ENCODE data around the gene MCM6.

MCM6 gene

DNA sequence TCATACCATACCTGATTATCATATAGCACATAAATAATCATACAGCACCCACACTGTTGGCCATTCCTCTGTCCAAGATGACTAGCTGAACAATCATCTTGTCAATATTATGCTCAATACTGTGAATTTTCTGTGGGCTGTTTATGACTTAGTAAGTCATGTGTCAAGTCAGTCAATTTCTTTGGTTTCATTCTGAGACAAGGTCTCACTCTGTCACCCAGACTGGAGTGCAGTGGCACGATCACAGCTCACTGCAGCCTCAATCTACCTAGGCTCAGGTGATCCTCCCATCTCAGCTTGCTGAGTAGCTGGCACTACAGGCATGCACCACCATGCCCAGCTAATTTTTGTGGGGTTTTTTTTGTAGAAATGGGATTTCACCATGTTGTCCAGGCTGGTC is 5.7 kb downstream of the MCM6 start:
- no peak for DNase-seq (ENCODE audit: low read depth in 4 of 4, low spot score in 1 of 4)

DNA sequence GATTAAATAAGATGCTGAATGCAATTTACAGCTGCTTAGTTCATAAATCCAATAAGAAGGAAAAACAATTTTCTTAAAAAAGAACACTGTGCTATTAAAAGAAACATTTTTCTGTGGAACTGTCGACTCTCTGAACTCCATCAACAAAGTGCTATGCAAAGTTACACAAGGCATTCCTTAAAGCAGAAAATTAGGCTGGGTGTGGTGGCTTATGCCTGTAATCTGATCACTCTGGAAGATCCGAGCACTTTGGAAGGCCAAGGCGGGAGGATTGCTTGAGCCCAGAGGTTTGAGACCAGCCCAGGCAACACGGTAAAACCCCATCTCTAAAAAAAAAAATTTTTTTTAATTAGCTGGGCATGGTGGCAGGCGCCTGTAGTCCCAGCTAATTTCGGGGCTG is 13.0 kb downstream of the MCM6 start:
- no peak for DNase-seq (ENCODE audit: low read depth in 4 of 4, low spot score in 1 of 4)

DNA sequence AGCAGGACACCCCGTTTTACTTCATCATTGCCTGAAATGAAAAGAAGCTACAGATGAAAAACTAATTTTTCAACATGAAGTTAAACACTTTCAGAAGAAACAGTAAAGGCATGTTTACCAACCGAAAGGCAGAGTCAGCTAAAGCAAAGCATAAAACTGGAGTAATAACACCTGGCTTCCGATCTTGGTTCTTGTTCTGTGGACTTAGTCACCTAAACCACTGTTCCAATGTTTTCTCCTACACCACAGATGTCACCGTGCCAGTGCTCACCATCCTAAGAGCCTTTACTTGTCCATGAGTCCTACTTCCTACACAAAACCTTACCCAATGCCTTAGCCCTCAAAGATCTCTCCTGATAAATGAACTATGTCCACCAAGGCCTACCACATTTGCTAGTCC is 13.5 kb downstream of the MCM6 start:
- DNase-seq (ENCODE audit: low read depth in 4 of 4, low spot score in 1 of 4) = no peak

DNA sequence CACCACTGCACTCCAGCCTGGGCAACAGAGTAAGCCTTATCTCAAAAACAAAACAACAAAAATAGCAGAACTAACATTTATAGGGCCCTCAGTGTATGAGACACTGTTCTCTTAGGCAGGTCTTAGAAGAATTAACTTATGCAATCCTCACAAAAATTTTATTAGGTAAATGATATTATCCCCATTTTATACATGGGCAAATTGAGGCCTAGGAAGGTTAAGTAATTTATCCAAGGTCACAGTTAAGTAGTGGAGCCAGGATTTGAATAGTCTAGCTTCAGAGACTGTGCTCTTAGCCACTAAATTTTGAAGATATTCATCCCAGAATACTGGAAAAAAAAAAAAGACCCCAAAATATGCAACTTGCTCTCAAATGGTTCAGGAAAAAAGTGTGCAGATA is 22.8 kb downstream of the MCM6 start:
- DNase-seq (ENCODE audit: low read depth in 4 of 4, low spot score in 1 of 4) = no peak

DNA sequence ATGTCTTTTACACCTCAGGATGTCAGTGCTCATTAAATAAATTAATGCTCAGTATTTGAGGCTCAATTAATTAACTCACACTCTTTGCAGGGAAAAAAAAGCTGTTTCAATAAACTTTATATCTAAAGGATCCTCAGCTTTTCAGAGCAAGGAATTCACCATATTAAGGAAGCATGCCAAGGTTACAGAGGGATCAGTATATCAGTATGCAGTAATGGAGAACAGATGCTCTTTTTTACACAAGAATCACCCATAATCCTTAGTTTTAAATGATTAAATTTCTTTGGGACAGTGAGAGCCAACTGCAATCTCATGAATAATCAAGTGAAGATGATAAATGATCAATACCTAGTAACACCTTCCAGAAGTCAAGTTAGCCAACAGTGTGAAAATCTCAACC is 24.4 kb downstream of the MCM6 start:
- no peak for DNase-seq (ENCODE audit: low read depth in 4 of 4, low spot score in 1 of 4)

DNA sequence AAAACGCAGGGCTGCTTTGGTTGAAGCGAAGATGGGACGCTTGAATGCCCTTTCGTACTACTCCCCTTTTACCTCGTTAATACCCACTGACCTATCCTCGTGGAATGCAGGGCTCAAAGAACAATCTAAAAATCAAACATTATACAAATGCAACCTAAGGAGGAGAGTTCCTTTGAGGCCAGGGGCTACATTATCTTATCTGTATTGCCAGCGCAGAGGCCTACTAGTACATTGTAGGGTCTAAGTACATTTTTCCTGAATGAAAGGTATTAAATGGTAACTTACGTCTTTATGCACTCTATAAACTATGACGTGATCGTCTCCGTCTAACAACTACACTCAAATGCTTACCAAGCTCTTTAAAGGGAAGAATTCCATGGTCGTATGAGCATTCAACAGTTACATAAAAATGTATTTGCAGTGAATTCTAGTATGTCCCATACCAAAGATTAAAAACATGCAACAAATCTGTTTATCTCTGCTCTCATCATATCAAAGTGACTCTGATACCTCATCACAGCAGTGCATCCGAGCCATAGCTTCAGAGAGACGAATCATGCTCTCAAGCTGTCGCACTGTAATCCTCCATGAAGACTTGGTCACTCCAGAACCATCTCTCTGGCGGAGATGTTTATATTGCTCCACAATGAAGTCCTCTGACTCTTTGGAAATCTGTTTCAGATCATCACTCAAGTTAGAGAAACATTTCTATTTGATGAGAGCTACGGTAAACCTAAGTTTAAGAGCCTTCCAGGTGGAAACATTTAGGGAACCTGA is 25.2 kb downstream of the MCM6 start:
- no peak for DNase-seq (ENCODE audit: low read depth in 4 of 4, low spot score in 1 of 4)

DNA sequence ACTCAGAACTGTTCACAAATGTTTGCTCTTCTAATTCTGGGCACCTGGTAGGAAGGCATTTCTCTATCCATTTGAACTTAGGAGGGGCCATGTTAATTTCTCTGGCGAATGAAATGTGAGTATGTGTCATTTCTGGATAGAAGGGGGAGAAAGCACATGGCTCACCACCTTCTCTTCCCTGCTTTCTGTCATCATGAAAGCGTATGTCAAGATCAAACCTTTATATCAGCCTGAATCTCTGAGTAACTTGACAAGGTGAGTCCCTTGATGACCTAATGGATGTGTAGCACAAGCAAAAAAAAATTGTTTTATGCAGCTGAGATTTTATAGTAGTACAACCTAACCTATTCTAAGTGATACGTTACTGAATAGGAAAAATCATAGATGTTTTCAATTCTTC is 27.2 kb downstream of the MCM6 start:
- no peak for DNase-seq (ENCODE audit: low read depth in 4 of 4, low spot score in 1 of 4)

DNA sequence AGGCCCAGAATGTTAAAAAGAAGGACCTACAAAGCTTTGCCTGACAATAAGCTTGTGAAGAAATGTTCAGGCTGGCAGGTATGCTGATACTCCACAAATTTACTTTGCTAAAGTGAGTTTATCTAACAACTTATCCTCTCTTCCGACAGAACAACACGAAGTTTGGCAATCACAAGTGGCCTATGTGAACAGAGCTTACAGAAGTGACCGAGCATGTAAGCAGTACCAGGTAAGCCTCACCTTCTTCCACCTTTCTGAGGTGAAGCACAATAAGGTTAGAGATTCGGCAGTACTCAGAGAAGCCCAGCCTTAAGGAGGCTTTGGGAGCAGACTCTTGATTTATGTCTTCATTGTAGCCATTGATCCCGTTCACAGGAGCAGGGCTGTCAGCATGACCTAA is 30.2 kb downstream of the MCM6 start:
- no peak for DNase-seq (ENCODE audit: low read depth in 4 of 4, low spot score in 1 of 4)

DNA sequence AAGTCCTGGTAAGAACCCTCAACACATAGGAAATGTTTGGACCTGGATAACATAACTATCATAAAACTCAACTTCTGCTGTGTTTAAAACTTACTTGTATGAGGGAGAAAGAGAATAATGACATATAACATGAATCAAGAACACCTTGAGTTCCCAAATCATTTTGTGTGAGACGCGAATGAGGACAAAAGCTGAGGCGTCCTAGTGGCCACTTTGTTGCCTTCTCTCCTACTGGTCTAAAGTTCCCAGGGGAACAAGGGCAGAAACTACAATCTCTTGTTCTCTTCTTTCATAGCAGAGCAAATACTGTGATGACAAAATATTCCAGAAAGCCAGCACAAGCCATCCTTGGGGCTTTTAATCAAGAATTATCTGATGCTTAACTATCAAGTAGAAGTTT is 31.0 kb downstream of the MCM6 start:
- no peak for DNase-seq (ENCODE audit: low read depth in 4 of 4, low spot score in 1 of 4)

DNA sequence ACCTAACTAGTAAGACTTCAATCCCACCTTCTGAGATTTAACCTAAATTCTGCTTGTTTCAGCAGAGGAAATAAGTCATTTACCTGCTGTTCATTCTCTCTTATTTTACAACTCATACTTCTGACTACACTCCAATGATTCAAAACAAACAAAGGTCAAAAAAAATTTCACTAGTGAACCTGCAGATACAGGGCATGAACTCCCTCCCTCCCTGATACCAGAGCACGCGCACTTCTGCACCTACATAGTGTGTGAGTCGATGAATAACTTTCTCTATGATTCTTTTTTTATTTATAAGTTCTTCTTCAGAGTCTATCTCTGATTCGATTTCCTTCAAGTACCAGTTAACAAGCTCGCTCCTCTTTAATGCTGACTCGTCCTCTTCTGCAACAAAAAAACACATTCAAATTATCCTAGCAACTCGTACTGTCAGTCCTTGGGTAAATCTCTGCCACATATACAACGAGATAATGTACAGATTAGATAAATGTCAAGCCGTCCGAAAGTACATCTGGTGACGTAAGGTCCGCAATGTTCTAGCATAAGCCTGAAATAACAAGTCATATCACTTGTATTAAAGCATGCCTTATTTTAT is 31.8 kb downstream of the MCM6 start:
- no peak for DNase-seq (ENCODE audit: low read depth in 4 of 4, low spot score in 1 of 4)

DNA sequence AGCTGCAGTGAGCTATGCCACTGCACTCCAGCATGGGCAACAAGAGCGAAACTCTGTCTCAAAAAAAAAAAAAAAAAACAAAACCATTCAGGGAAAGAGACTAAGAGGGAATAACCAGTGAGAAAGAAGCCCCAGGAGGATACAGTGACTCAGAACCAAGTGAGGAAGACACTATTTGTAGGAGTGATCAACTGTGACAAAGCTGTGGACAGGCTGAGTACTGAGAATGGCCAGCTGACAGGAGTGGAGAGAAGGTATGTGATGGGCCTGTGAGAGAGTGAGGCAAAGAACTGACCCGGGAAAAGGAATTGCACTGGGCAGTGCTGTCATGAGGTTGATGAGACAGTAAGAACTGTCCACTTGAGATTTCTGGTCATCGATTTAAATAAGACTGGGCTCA is 32.6 kb downstream of the MCM6 start:
- no peak for DNase-seq (ENCODE audit: low read depth in 4 of 4, low spot score in 1 of 4)

DNA sequence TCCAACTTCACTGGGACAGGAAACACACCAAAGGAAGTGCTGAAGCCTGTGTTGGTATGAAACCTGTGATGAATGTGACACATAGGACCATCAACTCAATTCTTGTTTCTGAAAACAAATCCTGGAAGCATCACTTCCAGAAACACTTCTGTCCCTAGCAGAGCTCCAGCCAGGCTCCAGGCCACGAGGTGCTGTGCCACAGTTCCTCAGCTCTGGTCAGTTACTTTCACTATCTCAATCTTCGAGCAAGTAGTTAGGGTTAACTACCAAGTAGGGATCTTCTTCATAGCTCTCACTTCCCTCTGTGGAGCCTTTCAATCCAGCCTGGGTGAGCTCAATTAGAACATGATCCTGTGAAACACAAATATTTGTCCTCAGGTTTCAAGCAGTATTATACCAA is 35.6 kb downstream of the MCM6 start:
- DNase-seq (ENCODE audit: low read depth in 4 of 4, low spot score in 1 of 4) = no peak

DNA sequence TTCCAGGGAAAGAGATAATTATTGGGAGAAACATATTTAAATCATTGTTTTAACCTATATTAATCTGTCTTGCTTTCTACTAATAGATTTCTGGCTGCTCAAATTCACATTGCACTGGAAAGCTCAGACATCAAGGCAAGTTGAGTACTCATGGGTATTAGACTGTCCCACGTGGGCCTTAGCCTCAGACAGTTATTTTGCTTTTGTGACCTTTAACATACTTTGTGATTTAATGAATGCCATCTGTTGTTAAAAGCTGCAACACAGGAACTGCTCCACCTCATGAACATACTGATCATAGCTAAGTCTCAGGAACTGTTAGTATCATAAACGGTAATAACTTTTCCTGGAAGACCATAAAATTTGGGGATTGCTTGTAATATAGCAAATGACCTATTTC is 36.5 kb downstream of the MCM6 start:
- no peak for DNase-seq (ENCODE audit: low read depth in 4 of 4, low spot score in 1 of 4)

DNA sequence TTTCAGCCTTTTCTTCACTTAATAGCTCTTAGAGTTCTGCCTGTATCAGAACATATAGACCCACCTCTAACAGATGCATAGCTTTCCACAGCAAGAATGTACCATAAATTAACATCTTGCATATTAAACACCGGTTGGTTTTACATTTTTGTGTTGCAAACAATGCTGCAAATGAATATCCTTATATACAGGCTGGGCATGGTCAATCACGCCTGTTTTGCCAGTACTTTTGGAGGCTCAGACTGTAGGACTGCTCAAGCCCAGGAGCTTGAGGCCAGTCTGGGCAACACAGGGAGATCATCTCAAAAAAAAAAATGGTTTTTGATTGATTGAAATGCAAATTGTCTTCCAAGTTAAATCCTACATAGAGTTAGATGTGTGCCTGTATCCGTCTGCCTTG is 37.7 kb downstream of the MCM6 start:
- no peak for DNase-seq (ENCODE audit: low read depth in 4 of 4, low spot score in 1 of 4)

DNA sequence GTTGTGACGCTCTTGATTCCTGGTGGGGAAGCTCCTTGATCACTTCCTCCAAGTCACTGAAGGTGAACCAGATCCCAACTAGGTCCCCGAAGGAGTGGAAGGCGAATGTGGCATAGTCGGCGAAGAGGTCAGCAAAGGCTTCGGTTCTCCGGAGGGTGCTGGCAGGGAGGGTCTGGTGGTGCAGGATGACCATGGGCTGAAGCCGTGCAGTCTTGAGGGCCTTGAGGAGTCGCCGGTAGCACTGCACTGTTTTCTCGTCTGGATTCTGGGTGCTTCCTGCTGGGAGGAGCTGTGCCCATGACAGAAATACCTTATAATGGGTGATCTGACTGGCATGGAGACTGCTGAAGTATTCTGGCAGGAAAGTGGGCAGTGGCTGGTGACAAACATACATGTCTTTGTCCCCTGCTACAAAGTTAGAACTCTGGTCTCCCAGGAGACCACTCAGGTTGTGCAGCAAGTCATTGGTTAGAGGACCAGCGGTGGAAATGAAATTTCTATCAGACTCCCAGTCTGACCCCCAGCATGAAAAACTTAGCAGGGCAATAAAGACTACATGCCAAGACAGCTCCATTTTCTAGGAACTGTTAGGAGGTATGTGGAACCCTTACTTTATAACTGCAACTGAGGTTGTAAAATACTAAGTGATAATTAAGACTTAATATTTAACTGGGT is 39.5 kb downstream of the MCM6 start, which contains the start of gene LCT:
LCT (minus strand) TSS at position 589 of the 675 bp plus-strand sequence; CDS start at position 574, 15 bp downstream.
- no peak for DNase-seq (ENCODE audit: low read depth in 4 of 4, low spot score in 1 of 4)

DNA sequence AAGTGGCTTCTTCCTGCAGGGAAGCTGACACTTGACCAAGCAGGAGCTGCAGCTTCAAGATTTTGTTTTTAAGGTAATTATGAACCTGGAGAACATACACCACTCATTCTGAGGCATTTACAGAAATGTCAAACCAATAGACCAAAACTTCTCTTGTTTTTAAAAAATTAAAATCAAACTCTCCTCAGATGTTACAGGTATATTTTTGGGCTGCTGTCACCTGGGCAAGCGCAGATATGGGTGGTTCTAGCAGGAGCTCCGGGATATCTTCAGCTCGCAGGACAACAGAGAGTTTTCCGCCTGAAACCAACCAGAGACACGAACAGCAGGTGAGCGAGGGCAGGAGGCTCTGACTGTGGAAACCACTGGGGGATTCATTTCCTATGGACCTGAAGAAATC is 43.4 kb downstream of the MCM6 start:
- no peak for DNase-seq (ENCODE audit: low read depth in 4 of 4, low spot score in 1 of 4)

DNA sequence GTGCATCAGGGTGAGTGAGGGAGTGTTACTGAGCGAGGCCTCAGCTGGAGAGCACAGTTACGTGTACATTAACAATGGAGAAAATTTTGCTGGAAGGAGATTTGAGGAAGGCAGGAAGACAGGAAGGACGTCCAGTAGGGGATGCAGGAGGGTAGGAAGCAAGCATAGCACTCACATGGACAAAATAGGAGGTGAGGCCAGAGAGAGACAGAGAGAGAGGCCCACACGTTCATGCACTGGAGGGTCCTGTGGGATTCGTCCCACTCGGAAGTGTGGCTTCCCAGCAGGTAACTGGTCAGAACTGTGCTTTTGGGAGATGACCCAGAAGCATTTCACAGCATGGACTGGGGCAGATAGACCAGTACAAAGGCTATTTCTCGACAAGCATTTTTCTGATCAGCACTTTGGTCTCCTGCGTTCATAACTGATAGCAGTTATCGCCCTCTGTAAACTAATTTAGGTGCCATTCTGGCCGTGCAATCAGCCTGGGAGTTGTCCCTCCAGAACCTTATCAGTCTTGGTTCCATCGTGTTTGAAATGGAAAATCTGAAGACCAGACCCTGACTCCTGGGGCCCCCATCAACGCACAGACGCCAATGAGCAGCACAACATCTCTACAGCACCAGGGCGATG is 44.9 kb downstream of the MCM6 start:
- DNase-seq (ENCODE audit: low read depth in 4 of 4, low spot score in 1 of 4) = no peak

DNA sequence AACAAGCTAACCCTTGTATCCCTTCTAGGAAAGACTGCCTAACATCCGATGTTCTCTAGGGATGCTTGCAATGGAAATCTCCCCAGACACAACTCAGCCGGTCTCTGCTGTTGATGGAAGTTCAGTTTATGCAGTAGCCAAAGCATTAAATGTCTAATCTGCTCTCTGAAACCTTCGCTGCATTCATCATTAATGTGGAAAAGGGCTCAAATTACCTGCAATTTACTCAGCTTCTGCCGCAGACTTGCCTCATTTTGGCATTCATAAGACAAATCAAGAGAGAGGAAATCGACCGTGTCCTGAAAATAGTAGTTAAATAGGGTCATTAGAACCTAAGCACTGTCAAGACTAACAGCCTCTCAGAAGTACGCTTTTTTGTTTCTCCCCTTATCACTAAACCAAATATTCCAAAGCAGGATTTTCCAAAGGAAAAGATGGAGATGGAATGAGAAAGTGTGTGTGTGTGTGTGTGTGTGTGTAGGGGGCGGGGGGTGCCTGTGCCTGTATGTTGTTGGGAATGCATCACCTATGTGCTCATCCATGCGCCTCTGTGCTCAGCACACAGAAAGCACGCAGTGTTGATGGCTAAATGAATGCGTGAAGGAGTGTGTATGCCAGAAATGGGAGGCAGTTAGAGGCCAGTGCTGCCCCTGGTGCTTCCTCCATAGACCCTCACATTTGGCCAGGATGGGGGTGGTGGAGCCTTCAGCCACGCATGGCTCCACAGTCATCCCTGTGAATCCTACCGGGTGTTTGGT is 46.7 kb downstream of the MCM6 start:
- DNase-seq (ENCODE audit: low read depth in 4 of 4, low spot score in 1 of 4) = no peak

DNA sequence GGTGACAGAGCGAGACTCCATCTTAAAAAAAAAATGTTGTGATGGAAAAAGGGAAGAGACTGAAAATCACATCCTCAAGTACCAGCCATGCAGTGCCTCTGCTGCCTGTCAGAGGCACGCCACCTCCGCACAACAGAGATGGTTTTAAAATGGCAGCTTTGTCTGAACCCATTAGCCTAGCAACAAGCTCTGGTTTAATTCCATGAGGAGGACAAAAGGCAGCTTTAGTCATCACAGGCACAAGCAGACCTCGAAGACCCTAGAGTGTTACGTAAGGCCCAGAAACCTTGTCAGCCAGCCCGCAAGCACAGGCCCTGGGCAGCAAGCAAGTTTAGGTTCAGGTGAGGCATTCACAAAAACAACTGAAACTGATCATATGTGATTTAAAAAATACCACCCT is 49.7 kb downstream of the MCM6 start:
- DNase-seq (ENCODE audit: low read depth in 4 of 4, low spot score in 1 of 4) = no peak

DNA sequence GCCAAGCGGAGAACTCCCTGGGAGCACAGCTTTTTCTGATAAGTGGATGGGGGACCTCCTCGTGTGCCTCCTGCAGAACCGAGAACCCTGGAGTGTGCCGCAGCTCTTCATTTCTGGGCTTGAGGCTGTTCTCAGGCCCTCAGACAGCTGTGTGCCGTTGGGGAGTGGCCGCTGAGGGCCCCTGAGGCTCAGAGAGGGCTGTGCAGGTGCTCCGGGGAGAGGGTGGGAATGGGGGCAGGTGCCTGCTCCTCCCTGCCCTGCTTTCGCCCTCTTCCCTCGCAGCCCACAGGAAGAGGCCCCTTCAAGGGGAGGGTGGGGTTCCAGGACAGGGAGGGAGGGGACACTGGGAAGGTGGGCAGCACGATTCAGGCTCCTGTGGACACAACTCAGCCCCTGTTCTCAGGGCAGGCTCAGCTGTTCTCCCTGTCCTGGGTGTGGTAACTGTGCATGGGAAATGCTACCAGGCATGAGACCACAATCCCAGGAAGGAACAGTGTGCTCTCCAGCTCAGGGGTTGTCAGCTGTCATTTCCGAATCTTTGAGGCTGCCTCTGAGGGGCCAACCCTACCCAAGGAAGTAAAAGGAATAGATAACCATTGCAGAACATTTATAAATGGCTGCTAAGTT is 50.6 kb downstream of the MCM6 start:
- no peak for DNase-seq (ENCODE audit: low read depth in 4 of 4, low spot score in 1 of 4)

DNA sequence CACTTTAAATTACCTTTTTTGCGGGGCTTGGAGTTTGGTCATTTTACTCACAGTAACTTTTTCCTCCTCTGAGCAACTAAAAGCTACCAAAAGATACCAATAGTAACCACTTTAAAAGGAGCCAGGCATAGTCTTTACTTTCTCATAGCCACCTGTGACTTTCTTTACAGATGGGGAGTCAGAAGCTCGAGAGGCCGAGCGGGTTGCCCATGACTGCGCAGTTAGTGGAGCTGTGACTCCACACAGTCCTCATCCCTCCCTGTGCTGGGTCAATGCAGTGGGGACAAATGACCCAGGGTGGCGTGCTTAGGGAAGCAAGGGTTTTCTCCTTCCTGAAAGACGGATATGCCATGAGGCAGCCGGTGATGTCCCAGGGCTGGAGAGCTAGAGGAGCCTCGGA is 51.1 kb downstream of the MCM6 start:
- DNase-seq (ENCODE audit: low read depth in 4 of 4, low spot score in 1 of 4) = no peak

All from stimulated activated CD4-positive, alpha-beta T cell treated with anti-CD3 and anti-CD28 coated beads, Interleukin-1b, Interleukin-23, amount 100 ng/mL, for 24 hours (primary cell).